ENCODE data around the gene PLCB4. TPM values are rescaled to one million over a fixed set of nuclear protein-coding genes. Genes with fewer than 3 reads are reported as not detected.

PLCB4 gene
- total RNA-seq, 1 experiment from 2014 or later: 12.6 TPM

DNA sequence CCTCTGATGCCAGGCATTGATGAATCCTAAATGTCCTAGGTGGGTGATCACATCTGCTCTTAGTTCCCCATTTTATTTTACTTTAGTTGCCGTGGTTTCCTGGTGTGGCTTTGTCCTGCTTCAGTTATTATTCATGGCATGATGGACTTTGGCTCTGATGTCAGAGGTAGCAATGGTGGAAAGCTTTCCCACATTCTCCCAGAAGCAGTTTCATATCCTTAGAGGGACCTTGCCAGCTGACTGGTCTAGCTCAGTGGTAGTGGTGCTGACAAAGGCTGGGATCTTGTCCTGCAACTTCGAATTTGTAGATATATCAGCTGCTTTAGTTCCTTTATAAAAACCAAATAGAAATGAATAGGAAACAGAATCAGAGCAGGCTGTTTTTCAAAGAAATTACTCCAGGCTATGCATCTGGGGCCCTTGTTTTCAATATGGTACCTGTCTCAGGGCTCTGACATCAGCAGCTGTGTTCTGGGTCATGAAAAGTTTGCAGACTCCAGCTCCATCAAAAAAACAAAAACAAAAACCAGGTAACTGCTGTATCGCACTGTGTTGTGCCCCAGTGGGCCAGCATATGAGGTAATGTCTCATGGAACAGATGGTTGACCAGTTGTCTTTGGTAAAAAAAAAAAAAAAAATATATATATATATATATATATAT, 133.7 kb downstream of the PLCB4 start:
- POLR2A ChIA-PET: no interaction called here
- no peak for DNase-seq (ENCODE audit: low spot score)
- no peak overlapping the region for H3K4me3 Mint-ChIP-seq
- CTCF ChIA-PET: interaction anchor here (0.6 to 3.2 kb wide), 2 partner anchors 13 to 349 kb away, joined by 3 to 10 read pairs; no protein-coding TSS in a partner anchor
- no peak overlapping the region for H3K27ac Mint-ChIP-seq
- TF ChIP-seq FOXP1 (CRISPR knock-in tag; IDR thresholded peaks at IDR 0.05; ENCODE audit: borderline replicate concordance) (no peak), NR1H2 (CRISPR knock-in tag; IDR thresholded peaks at IDR 0.05) (no peak), TCF7 (CRISPR knock-in tag; IDR thresholded peaks at IDR 0.05; ENCODE audit: low read depth) (no peak), ATF1 (CRISPR knock-in tag; IDR thresholded peaks at IDR 0.05) (no peak), ZNF219 (CRISPR knock-in tag; IDR thresholded peaks at IDR 0.05; ENCODE audit: borderline replicate concordance) (no peak), ZNF416 (CRISPR knock-in tag; IDR thresholded peaks at IDR 0.05) (no peak), FOXK1 (CRISPR knock-in tag; IDR thresholded peaks at IDR 0.05) (no peak), ETV6 (CRISPR knock-in tag; IDR thresholded peaks at IDR 0.05) (no peak), SP1 (CRISPR knock-in tag; conservative IDR thresholded peaks at IDR 0.05) (no peak), JAZF1 (CRISPR knock-in tag; IDR thresholded peaks at IDR 0.05) (no peak), TEAD4 (CRISPR knock-in tag; IDR thresholded peaks at IDR 0.05) (no peak)
- TF ChIP-seq, protein P1, sequence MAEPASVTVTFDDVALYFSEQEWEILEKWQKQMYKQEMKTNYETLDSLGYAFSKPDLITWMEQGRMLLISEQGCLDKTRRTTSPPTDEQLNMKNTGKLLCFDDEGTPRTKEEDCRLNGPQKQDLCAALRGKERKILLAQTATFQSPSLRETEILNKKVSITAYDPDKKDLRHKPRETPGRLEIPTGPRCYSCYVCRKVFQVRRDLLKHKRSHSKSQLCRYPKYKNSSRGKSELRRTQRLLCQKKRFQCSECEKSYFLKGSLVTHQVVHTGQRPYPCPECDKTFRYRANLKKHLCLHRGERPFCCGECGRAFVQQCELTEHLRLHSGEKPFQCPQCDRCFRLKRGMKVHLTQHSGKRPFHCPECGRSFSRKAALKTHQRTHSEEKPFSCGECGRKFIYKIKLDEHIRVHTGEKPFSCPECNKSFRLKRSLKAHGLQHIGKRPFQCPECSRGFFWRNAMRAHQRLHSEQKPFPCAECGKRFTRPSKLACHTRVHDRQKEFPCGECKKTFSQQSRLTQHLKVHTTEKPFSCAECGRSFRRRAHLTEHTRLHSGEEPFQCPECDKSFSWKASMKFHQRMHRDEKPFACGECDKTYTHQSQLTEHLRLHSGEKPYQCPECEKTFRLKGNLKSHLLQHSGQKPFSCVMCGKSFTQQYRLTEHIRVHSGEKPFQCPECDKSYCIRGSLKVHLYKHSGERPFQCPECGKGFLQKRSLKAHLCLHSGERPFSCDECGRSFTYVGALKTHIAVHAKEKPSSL (CRISPR knock-in tag; conservative IDR thresholded peaks at IDR 0.05): no peak
- TF ChIP-seq, protein P2, sequence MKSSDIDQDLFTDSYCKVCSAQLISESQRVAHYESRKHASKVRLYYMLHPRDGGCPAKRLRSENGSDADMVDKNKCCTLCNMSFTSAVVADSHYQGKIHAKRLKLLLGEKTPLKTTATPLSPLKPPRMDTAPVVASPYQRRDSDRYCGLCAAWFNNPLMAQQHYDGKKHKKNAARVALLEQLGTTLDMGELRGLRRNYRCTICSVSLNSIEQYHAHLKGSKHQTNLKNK (CRISPR knock-in tag; IDR thresholded peaks at IDR 0.05): no peak
- TF ChIP-seq, protein P3, sequence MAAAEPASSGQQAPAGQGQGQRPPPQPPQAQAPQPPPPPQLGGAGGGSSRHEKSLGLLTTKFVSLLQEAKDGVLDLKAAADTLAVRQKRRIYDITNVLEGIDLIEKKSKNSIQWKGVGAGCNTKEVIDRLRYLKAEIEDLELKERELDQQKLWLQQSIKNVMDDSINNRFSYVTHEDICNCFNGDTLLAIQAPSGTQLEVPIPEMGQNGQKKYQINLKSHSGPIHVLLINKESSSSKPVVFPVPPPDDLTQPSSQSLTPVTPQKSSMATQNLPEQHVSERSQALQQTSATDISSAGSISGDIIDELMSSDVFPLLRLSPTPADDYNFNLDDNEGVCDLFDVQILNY (CRISPR knock-in tag; IDR thresholded peaks at IDR 0.05): no peak
- TF ChIP-seq, protein P4, sequence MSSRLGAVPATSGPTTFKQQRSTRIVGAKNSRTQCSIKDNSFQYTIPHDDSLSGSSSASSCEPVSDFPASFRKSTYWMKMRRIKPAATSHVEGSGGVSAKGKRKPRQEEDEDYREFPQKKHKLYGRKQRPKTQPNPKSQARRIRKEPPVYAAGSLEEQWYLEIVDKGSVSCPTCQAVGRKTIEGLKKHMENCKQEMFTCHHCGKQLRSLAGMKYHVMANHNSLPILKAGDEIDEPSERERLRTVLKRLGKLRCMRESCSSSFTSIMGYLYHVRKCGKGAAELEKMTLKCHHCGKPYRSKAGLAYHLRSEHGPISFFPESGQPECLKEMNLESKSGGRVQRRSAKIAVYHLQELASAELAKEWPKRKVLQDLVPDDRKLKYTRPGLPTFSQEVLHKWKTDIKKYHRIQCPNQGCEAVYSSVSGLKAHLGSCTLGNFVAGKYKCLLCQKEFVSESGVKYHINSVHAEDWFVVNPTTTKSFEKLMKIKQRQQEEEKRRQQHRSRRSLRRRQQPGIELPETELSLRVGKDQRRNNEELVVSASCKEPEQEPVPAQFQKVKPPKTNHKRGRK (CRISPR knock-in tag; IDR thresholded peaks at IDR 0.05; ENCODE audit: borderline replicate concordance): no peak
- TF ChIP-seq, protein P5, sequence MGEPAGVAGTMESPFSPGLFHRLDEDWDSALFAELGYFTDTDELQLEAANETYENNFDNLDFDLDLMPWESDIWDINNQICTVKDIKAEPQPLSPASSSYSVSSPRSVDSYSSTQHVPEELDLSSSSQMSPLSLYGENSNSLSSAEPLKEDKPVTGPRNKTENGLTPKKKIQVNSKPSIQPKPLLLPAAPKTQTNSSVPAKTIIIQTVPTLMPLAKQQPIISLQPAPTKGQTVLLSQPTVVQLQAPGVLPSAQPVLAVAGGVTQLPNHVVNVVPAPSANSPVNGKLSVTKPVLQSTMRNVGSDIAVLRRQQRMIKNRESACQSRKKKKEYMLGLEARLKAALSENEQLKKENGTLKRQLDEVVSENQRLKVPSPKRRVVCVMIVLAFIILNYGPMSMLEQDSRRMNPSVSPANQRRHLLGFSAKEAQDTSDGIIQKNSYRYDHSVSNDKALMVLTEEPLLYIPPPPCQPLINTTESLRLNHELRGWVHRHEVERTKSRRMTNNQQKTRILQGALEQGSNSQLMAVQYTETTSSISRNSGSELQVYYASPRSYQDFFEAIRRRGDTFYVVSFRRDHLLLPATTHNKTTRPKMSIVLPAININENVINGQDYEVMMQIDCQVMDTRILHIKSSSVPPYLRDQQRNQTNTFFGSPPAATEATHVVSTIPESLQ (CRISPR knock-in tag; IDR thresholded peaks at IDR 0.05): no peak
- TF ChIP-seq, protein P6, sequence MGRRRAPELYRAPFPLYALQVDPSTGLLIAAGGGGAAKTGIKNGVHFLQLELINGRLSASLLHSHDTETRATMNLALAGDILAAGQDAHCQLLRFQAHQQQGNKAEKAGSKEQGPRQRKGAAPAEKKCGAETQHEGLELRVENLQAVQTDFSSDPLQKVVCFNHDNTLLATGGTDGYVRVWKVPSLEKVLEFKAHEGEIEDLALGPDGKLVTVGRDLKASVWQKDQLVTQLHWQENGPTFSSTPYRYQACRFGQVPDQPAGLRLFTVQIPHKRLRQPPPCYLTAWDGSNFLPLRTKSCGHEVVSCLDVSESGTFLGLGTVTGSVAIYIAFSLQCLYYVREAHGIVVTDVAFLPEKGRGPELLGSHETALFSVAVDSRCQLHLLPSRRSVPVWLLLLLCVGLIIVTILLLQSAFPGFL (CRISPR knock-in tag; IDR thresholded peaks at IDR 0.05; ENCODE audit: borderline replicate concordance): no peak
- TF ChIP-seq, protein P7, sequence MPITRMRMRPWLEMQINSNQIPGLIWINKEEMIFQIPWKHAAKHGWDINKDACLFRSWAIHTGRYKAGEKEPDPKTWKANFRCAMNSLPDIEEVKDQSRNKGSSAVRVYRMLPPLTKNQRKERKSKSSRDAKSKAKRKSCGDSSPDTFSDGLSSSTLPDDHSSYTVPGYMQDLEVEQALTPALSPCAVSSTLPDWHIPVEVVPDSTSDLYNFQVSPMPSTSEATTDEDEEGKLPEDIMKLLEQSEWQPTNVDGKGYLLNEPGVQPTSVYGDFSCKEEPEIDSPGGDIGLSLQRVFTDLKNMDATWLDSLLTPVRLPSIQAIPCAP (CRISPR knock-in tag; IDR thresholded peaks at IDR 0.05): no peak
- no peaks in the 10 kb centered on the region for H3K9me3 Mint-ChIP-seq
- no peaks in the 10 kb centered on the region for H3K27me3 Mint-ChIP-seq (ENCODE audit: low read depth)
- ATAC-seq: no peak
- H3K4me1 Mint-ChIP-seq: peaks cover 23% of the 10 kb centered on the region
- H3K36me3 Mint-ChIP-seq: no peaks in the 10 kb centered on the region

All from WTC11 (cell line).